Measurements from ENCODE around the gene FAM236B.
"Not testable (repeated sequence)": the region's sequence is repeated elsewhere in the genome, so short reads cannot be mapped to it uniquely, and the experiment has no call there.

Gene FAM236B

DNA sequence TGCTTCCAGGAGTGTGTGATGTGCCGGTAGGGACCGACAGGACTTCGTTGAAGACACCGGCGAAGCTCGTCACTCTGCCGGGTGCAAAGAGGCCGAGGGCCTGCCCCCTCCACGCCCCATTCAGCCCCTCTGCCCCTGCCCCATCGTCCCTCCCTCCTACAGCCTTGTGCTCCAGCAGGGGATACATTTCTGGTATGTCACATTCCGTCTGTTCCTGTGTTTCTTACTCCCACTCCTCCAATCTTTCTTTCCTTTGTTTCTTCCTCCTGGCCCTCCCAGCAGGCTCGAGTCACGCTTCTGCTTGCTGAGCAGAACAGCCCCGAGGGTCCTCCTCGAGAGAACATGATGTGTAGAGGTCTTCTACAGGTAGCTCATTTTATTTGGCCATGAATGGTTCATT is at the start of gene FAM236B:
Gene FAM236B (minus strand): TSS at position 101 of the 400 bp plus-strand sequence. CDS start 100 bp downstream, at position 1.
- H3K9ac ChIP-seq (ENCODE audit: low read depth, low read length); H3K4me1 ChIP-seq (ENCODE audit: insufficient read depth, low read length); H3K9me3 ChIP-seq (ENCODE audit: control insufficient read depth, insufficient read depth, low read length); H3K36me3 ChIP-seq (ENCODE audit: insufficient read depth, low read length): not testable (repeated sequence)

DNA sequence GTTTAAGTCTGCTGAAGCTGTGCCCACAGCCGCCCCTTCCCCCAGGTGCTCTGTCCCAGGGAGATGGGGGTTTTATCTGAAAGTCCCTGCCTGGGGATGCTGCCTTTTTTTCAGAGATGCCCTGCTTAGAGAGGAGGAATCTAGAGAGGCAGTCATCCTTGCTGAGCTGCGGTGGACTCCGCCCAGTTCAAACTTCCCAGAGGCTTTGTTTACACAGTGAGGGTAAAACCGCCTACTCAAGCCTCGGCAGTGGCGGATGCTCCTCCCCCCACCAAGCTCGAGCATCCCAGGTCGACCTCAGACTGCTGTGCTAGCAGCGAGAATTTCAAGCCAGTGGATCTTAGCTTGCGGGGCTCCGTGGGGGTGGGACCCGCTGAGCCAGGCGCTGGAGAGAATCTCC is 48.2 kb upstream of the FAM236B start:
- not testable (repeated sequence) for H3K9ac ChIP-seq (ENCODE audit: low read depth, low read length); H3K36me3 ChIP-seq (ENCODE audit: insufficient read depth, low read length); H3K9me3 ChIP-seq (ENCODE audit: control insufficient read depth, insufficient read depth, low read length); H3K4me1 ChIP-seq (ENCODE audit: insufficient read depth, low read length)

DNA sequence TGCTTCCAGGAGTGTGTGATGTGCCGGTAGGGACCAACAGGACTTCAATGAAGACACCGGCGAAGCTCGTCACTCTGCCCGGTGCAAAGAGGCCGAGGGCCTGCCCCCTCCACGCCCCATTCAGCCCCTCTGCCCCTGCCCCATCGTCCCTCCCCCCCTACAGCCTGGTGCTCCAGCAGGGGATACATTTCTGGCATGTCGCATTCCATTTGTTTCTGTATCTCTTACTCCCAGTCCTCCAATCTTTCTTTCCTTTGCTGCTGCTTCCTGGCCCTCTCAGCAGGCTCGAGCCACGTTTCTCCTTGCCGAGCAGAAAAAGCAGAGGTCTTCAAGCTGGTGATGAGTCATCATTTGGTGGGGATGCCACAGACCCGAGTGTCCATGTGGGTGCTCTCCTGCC is 25.6 kb upstream of the FAM236B start, which contains the start of gene FAM236D:
Gene FAM236D (minus strand): TSS at position 101 of the 400 bp plus-strand sequence. CDS start 100 bp downstream, at position 1.
- H3K9ac ChIP-seq (ENCODE audit: low read depth, low read length); H3K9me3 ChIP-seq (ENCODE audit: control insufficient read depth, insufficient read depth, low read length); H3K4me1 ChIP-seq (ENCODE audit: insufficient read depth, low read length); H3K36me3 ChIP-seq (ENCODE audit: insufficient read depth, low read length): not testable (repeated sequence)

DNA sequence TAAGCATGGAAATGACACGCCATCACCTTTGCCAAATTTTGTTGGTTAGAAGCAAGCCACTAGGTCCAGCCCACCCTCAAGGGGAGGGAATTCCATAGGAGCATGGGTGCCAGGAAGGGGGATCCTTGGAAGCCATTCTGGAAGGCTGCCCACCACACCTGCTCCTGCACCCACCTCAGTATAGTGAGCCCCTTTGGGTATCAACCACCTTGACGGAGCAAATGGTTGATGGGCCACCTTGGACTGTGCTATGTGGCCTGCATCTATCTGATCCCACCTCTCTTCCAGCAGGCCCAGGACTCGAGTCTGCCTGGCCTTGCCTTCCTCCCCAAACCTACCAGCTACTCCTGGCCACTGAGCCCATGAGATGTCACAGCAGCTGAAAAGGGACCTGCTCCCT is 7.9 kb upstream of the FAM236B start:
- not testable (repeated sequence) for H3K4me1 ChIP-seq (ENCODE audit: insufficient read depth, low read length); H3K9me3 ChIP-seq (ENCODE audit: control insufficient read depth, insufficient read depth, low read length); H3K9ac ChIP-seq (ENCODE audit: low read depth, low read length); H3K36me3 ChIP-seq (ENCODE audit: insufficient read depth, low read length)

GRCh38 chrX:72788142-72788541 is 5.7 kb upstream of the FAM236B start:
- not testable (repeated sequence) for H3K9ac ChIP-seq (ENCODE audit: low read depth, low read length); H3K9me3 ChIP-seq (ENCODE audit: control insufficient read depth, insufficient read depth, low read length); H3K4me1 ChIP-seq (ENCODE audit: insufficient read depth, low read length); H3K36me3 ChIP-seq (ENCODE audit: insufficient read depth, low read length)

DNA sequence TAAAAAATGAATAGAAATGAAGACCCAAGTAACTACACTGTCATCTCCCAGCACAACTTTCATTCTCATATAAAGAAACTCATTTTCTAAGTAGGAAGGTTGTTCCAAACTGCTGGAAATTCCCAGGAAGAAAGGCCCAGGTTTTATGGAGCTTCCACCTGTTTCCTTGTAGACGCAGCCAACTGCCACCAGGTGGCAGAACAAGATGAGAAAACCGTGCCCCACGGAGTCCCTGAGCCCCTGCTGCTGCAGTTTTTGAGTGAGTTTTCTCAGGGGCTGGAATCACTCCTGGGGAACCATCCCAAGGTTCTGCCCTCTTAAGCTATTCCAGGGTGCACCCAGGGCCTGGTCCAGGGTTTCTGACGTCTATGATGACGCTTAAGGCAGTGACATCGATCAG is 1.5 kb upstream of the FAM236B start:
- not testable (repeated sequence) for H3K4me1 ChIP-seq (ENCODE audit: insufficient read depth, low read length); H3K9me3 ChIP-seq (ENCODE audit: control insufficient read depth, insufficient read depth, low read length); H3K9ac ChIP-seq (ENCODE audit: low read depth, low read length); H3K36me3 ChIP-seq (ENCODE audit: insufficient read depth, low read length)

DNA sequence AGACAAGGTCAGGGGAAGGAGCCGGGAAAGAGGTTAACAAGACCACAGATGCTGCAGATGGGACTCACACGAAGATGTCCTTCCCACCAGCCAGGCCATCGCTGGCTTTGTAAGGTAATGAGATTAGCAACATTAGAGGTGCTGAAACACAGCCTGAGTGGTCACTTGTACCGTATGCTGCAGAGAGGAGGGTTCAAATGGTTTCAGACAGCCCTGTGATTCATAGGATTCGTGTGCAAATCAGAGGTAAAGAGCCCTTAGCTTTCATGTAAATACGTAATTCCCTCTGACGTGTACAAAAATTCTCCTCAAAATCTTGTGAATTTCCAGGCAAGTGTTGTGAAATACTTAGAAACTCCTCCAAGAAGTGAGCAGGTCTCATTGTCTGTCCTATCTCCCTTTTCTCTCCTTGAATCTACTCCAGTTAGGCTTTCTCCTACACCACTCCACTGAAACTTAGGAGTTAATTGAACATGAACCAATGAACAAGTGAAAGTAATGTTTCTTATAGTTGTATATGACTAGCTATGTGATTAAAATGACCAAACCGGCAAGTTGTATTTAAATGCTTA is 991 bp upstream of the FAM236B start:
- not testable (repeated sequence) for H3K9me3 ChIP-seq (ENCODE audit: control insufficient read depth, insufficient read depth, low read length); H3K36me3 ChIP-seq (ENCODE audit: insufficient read depth, low read length); H3K4me1 ChIP-seq (ENCODE audit: insufficient read depth, low read length); H3K9ac ChIP-seq (ENCODE audit: low read depth, low read length)

DNA sequence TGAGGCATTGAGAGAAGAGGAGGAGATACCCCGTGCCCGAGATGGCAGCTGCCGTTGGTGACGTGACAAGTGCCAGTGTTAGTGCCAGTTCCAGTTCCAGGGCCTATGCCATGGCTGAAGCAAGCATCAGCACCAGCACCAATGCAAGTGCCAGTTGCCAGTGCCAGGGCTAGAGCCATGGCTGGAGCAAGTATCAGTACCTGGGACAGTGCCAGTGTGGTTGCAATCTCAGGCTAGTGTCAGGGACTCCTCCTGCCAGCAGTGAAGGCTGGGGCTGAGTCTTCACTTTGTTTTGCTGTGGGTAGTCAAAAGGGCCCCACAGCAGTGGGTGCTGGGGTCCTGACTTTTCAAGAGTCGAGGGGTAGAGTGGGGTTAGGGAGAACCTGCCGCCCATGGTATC is 4.3 kb downstream of the FAM236B start:
- not testable (repeated sequence) for H3K9me3 ChIP-seq (ENCODE audit: control insufficient read depth, insufficient read depth, low read length); H3K4me1 ChIP-seq (ENCODE audit: insufficient read depth, low read length); H3K36me3 ChIP-seq (ENCODE audit: insufficient read depth, low read length)

DNA sequence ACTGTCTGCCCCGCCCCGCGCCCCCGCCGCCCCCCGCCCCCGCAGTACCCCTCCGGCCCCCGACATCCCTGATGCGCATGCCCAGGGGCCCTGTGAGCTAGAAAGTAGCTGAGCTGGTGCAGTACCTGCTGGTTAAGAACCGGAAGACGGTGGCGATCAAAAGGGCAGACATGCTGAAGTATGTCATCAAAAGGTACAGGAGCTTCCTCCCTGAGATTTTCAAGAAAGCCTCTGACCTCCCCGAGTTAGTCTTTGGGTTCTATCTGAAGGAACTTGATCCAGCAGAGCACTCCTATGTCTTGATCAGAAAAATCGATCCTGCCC is 5.0 kb downstream of the FAM236B start:
- not testable (repeated sequence) for H3K9me3 ChIP-seq (ENCODE audit: control insufficient read depth, insufficient read depth, low read length); H3K4me1 ChIP-seq (ENCODE audit: insufficient read depth, low read length); H3K36me3 ChIP-seq (ENCODE audit: insufficient read depth, low read length); H3K9ac ChIP-seq (ENCODE audit: low read depth, low read length)

More for the DNA sequence above, 4.3 kb downstream of the FAM236B start:
- not testable (repeated sequence) for H3K9ac ChIP-seq (ENCODE audit: low read depth, low read length)

DNA sequence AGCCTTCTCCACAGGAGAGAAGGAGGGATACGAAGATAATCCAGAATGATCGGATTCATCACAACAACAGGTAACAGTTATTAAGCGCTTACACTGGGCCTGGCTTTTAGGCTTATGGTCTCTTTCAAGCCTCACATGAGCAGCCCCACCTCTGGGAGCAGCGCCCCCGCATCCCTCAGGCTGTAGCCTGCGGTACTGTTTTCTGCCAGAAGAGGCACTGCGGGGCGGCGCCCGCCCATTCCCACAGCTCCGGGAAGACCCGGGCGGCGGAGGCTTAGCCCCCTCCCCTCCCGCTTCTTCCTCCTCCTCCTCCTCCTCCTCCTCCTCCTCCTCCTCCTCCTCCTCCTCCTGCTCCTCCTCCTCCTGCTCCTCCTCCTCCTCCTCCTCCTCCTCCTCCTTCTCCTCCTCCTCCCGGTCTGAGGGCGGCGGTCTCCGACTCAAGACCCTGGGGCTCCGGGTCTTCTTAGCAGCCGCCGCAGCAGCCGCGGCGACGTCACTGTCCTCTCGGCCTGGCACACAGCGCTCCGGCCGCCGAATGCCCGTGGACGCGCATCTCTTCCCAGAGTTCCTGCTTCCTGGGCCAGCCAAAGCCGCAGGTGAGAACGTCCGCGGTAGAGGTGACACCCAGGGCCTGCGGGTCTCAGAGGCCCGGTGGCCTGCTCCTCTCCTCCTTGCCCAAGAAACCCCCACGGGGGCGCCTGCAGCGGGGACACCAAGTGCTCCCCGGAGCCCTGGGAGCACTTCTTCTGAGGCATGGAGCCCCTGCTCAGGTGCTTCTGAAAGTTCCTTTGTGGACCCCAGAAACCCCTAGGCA is 5.6 kb downstream of the FAM236B start, which contains the start of gene DMRTC1B:
Gene DMRTC1B (plus strand): TSS at position 238 of the 814 bp plus-strand sequence. CDS start 68,246 bp downstream, outside the sequence.
- H3K4me1 ChIP-seq (ENCODE audit: insufficient read depth, low read length); H3K9me3 ChIP-seq (ENCODE audit: control insufficient read depth, insufficient read depth, low read length); H3K9ac ChIP-seq (ENCODE audit: low read depth, low read length); H3K36me3 ChIP-seq (ENCODE audit: insufficient read depth, low read length): not testable (repeated sequence)

DNA sequence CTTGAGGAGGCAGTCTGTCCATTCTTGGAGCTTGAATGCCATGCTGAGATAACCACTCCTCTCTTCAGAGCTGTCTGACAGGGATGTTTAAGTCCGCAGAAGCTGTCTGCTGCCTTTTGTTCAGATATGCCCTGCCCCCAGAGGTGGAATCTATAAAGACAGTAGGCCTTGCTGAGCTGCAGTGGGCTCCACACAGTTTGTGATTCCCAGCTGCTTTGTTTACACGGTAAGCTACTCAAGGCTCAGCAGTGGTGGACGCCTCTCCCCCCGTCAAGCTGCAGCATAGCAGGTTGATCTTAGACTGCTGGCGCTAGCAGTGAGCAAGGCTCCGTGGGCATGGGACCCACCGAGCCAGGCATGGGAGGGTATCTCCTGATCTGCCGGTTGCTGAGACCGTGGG is 22.0 kb downstream of the FAM236B start:
- H3K9ac ChIP-seq (ENCODE audit: low read depth, low read length); H3K9me3 ChIP-seq (ENCODE audit: control insufficient read depth, insufficient read depth, low read length); H3K36me3 ChIP-seq (ENCODE audit: insufficient read depth, low read length); H3K4me1 ChIP-seq (ENCODE audit: insufficient read depth, low read length): not testable (repeated sequence)

- H3K36me3 ChIP-seq (ENCODE audit: insufficient read depth, low read length); H3K9ac ChIP-seq (ENCODE audit: low read depth, low read length); H3K4me1 ChIP-seq (ENCODE audit: insufficient read depth, low read length); H3K9me3 ChIP-seq (ENCODE audit: control insufficient read depth, insufficient read depth, low read length): not testable (repeated sequence)
Measured at GRCh38 chrX:72748545-72748944, 33.9 kb downstream of the FAM236B start.

DNA sequence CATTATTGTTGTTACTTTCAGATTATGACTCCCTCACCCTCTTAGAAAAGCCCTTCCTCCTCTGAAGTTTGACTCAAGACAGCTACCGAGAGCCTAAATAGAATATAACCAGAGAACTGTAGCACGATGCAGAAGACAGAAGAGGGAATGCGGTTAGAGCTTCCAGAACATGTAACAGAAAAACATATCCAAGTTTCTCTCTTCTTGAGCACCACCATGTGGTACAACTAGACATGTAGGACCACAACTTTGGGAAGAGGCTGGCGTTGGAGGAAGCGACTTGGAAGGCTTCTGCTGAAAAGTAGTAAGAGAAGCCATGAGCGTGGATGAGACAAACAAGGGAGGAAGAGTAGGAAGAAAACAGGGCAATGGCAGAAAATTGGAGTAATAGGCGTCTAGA is 36.9 kb downstream of the FAM236B start:
- not testable (repeated sequence) for H3K9ac ChIP-seq (ENCODE audit: low read depth, low read length); H3K4me1 ChIP-seq (ENCODE audit: insufficient read depth, low read length); H3K9me3 ChIP-seq (ENCODE audit: control insufficient read depth, insufficient read depth, low read length); H3K36me3 ChIP-seq (ENCODE audit: insufficient read depth, low read length)

DNA sequence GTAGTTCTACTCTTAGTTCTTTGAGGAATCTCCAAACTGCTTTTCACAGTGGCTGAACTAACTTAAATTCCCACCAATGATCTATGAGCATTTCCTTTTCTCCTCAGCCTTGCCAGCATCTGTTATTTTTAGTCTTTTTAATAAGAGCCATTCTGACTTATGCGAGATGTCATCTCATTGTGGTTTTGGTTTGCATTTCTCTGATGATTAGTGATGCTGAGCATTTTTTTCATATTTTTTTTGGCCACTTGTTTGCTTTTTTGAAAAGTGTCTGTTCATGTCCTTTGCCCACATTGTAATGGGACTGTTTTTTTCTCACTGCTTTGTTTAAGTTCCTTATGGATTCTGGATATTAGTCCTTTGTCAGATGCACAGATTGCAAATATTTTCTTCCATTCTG is 46.9 kb downstream of the FAM236B start:
- Histone ChIP-seq H3K36me3 (ENCODE audit: insufficient read depth, low read length) (no peaks in the 10 kb centered on the region), H3K4me1 (ENCODE audit: insufficient read depth, low read length) (peaks cover 17% of the 10 kb centered on the region; the same call in 1 of the 2 replicates), H3K9me3 (ENCODE audit: control insufficient read depth, insufficient read depth, low read length) (peaks cover 6% of the 10 kb centered on the region; the same call in 1 of the 2 replicates), H3K9ac (ENCODE audit: low read depth, low read length) (no peak overlapping the region)

GRCh38 chrX:72733636-72734035 is 48.8 kb downstream of the FAM236B start:
- H3K4me1 ChIP-seq (ENCODE audit: insufficient read depth, low read length), result peaks cover 17% of the 10 kb centered on the region; the same call in 1 of the 2 replicates
- H3K9me3 ChIP-seq (ENCODE audit: control insufficient read depth, insufficient read depth, low read length); H3K36me3 ChIP-seq (ENCODE audit: insufficient read depth, low read length); H3K9ac ChIP-seq (ENCODE audit: low read depth, low read length): not testable (repeated sequence)
